ENCODE results near the gene C10orf71.

The C10orf71 gene

DNA sequence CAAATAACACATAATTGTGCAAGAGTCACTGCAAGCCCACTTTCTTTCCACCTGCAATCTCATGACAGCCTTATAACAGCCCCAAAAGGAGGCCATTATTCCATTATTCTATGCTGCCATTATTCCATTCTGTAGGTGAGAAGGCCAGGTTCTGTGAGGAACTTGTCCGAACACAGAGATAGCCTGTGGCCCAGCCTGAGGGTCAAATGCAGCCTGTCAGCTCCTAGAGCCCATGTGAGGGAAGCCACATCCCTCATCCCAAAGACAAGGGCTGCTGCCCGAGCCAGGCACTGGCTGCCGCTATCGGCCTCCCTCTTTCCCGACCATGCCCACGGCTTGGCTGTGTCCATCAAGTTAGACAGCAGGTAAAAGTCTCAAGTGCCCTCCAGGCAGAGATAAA is 24.1 kb upstream of the C10orf71 start:
- peak; percentile 28 for DNase-seq (ENCODE audit: low spot score)

DNA sequence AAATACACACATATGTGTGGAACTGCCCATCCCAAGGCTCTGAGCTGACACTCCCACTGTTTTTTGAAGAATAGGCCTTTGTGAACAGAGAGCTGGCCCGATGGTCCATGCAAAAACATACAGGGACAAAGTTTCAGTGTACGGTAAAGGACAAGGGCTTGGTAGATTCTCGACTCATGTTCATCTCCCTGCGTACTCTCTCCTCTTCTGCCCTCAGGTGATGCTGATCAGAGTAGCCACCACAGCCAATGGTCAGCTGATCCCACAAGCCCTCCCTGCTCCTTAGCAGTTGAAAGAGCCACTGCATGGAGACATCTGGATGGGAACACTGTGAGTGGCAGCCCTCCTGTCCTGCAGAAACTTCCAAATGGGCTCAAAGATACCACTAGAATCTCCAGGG is 23.1 kb upstream of the C10orf71 start:
- DNase-seq (ENCODE audit: low spot score): no peak

GRCh38 chr10:49276596-49276995 is 22.4 kb upstream of the C10orf71 start:
- no peak for DNase-seq (ENCODE audit: low spot score)

- DNase-seq (ENCODE audit: low spot score): no peak
Measured at GRCh38 chr10:49277973-49278372, 21.0 kb upstream of the C10orf71 start.

- no peak for DNase-seq (ENCODE audit: low spot score)
Measured at GRCh38 chr10:49278497-49278981, 20.4 kb upstream of the C10orf71 start.

GRCh38 chr10:49279015-49279880 is 19.7 kb upstream of the C10orf71 start:
- no peak for DNase-seq (ENCODE audit: low spot score)

GRCh38 chr10:49280001-49280408 is 19.0 kb upstream of the C10orf71 start:
- no peak for DNase-seq (ENCODE audit: low spot score)

DNA sequence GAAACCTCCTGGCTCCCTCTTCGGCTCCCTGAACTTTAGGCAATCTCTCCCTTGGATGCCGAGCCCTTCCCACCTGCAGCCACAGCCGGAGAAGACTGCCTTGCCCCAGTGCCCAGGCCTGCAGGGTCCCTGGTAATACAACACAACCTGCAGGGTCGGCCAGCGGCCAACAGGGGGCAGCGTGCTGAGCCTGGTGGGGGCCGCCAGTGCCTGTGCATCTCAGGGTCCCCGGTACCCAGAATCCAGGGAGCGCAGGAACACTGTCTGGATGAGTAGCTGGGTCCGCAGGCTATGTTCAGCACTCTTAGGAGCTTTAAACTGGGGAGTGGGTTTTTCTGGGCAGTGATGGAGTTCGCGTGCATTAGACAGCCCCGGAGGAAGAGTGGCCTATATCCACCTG is 17.5 kb upstream of the C10orf71 start:
- DNase-seq (ENCODE audit: low spot score): no peak

DNA sequence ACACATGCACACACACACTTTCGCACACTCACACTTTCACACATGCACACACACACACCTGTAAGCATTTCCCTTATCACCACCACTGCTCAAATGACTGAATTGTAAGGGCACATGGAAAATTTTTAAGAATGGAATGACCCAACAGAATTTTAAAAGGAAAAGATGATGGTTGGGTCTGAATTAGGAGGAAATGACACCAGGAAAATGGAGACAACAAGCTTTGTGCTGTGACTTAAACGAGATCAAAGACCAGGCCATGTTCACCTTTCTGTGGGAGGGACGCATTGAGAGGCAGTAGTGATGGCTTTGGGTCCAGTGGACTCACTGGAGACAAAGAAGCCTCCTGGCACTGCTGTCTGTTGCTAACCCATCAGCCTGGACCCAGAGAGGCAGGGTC is 16.7 kb upstream of the C10orf71 start:
- no peak for DNase-seq (ENCODE audit: low spot score)

GRCh38 chr10:49282879-49283341 is 16.1 kb upstream of the C10orf71 start:
- no peak for DNase-seq (ENCODE audit: low spot score)

DNA sequence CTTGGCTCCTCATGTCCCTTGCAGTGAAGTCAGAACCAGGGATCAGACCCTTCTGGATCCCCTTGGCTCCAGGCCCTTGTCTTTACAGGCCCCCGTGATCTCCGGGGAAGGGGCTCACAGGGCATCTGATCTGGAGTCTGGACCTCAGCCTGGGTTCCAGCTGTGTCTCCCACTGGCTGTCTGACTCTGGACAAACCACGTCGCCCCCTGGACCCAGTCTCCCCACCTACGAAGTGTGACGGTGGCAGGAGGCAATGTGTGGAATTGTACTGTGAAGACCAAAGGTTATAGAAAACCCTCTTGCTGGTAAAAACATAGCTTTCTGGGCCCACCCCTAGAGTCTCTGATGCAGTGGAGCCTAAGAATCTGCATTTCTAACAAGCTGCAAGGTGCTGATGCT is 15.5 kb upstream of the C10orf71 start:
- DNase-seq (ENCODE audit: low spot score): no peak

GRCh38 chr10:49284356-49284755 is 14.6 kb upstream of the C10orf71 start:
- no peak for DNase-seq (ENCODE audit: low spot score)

DNA sequence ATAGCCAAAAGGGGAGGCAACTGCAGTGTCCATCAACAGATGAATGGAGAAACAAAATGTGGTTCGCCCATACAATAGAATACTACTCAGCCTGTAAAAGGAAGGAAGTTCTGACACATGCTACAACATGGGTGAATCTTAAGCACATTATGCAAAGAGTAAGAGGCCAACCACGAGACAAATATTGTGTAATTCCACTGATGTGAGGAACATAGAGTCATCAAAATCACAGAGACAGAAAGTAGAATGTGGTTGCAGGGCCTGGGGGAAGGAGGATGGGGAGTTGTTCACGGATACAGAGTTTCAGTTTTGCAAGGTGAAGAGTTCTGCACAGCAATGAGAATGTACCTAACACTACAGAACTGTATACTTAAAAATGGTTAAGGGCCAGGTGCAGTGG is 13.7 kb upstream of the C10orf71 start:
- no peak for DNase-seq (ENCODE audit: low spot score)

DNA sequence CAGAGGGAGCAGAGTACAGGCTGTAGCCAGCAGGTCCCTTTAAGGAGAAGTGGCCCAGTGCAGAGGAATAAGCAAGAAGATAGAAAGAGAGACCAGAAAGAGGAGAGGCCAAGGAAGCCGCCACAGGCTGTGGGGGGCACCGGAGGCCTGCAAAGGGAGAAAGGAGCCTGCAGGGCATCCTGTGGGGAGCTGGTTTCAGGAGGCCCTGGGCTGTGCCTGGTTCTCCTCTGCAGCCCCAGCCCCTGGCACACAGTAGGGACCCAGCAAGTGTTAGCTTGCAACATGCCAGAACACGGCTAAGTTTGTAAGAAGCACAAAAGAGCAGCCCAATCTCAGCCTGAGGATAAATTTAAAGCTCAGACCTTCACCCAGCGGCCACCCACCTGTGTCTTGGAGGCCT is 12.3 kb upstream of the C10orf71 start:
- no peak for DNase-seq (ENCODE audit: low spot score)

DNA sequence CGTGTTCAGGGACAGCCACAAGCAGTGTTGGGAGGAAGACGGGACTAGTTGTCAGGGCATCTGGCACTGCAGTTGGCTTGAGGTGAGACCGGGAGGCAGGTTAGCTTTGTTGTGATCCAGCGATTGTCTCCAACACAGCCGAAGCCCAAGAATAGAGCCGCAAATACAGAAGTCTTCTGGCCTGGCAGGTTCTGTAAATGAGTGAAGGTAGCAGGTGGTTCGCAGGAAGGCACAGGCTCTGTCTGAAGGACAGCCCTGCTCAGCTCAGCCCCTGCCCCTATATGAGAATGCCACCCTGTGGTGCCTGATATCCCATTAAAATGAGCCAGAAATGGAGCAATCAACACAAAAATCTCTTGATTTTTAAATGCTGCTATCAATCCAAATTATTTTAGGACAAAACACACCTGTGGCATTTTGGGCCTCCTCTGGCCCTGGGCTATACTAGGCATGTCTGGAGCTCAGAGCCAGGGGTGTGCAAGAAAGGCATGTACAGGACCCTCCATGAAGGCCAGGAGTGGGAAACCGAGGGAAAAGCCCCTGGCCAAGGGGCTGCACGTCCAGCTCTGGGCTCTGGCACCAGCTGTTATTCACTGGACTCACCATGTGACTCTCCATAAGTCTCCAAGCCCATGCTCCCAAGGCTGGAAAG is 11.2 kb upstream of the C10orf71 start:
- no peak for DNase-seq (ENCODE audit: low spot score)

- no peak for DNase-seq (ENCODE audit: low spot score)
Measured at GRCh38 chr10:49288341-49289065, 10.5 kb upstream of the C10orf71 start.

DNA sequence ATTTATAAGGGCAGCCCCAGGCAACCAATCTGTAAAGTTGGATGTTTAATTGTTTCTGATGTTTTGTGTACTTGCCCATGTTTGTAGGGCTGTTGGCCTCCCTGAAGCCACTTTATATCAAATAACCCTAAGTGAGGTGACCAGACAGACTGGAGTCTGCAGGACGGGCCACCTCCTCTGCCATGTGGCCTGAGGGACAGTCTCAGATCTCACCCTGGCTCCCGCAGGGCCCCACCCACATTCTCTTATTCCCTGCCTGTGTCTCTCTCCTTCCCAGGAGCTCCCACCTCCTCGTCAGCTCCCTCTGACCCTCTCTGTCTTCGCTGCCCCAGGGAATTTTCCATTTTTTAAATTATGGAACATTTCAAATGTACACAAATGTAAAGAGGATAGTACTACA is 9.5 kb upstream of the C10orf71 start:
- no peak for DNase-seq (ENCODE audit: low spot score)

GRCh38 chr10:49290131-49290530 is 8.8 kb upstream of the C10orf71 start:
- DNase-seq (ENCODE audit: low spot score): no peak

DNA sequence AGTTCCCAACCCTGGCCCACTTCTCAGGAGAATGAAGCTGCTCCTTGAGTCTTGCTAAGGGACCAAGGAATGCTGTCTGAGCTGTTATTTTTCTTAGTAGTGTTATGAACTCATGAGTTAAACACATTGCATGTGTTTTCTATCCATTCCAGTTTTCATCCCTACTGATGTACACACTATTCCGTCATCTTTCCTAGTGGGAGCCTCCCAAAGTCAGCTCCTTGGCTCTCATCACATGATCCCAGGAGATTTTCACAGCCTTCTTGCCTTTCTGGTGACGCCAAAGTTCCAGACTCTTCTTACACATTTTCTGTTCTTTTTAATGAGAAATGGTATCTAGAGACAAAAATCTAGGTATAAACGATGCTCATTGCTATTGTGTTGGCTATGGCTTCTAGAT is 8.4 kb upstream of the C10orf71 start:
- no peak for DNase-seq (ENCODE audit: low spot score)

GRCh38 chr10:49292565-49293207 is 6.3 kb upstream of the C10orf71 start:
- no peak for DNase-seq (ENCODE audit: low spot score)

- DNase-seq (ENCODE audit: low spot score): no peak
Measured at GRCh38 chr10:49293208-49293603, 5.8 kb upstream of the C10orf71 start.

- no peak for DNase-seq (ENCODE audit: low spot score)
Measured at GRCh38 chr10:49294731-49295130, 4.2 kb upstream of the C10orf71 start.
